Neural cell (in vitro differentiated cells): ENCODE measurements around the gene DNAJC6.

Source experiments
- CTCF ChIP-seq: fragments of 450-650 bp; IDR thresholded peaks from 2 replicates; pipeline ENCODE4 v1.5.1; 2014; ENCODE audit warnings: antibody characterized with exemption, mild to moderate bottlenecking, moderate library complexity; ENCODE audit not compliant: poor library complexity, severe bottlenecking
- EP300 ChIP-seq: fragments of 450-650 bp; conservative IDR thresholded peaks from 2 replicates; pipeline ENCODE4 v1.6.1; 2014; ENCODE audit warnings: antibody characterized with exemption, mild to moderate bottlenecking, moderate library complexity; ENCODE audit not compliant: poor library complexity, severe bottlenecking
- EZH2 ChIP-seq: fragments of 200-600, 300-800 bp; shearing (Covaris generic), sonication (generic); IDR thresholded peaks from 2 replicates; pipeline ENCODE4 v1.6.1; 2014; ENCODE audit warnings: antibody characterized with exemption, low read length, borderline replicate concordance, mild to moderate bottlenecking; ENCODE audit not compliant: insufficient read depth, poor library complexity, severe bottlenecking
- MXI1 ChIP-seq: fragments of 450-650 bp; conservative IDR thresholded peaks from 2 replicates; pipeline ENCODE4 v1.6.1; 2014; ENCODE audit warnings: antibody characterized with exemption, mild to moderate bottlenecking; ENCODE audit not compliant: poor library complexity, severe bottlenecking
- POLR2AphosphoS5 ChIP-seq: IDR thresholded peaks from 2 replicates; pipeline ENCODE4 v1.6.1; 2012
- RAD21 ChIP-seq: fragments of 450-650 bp; conservative IDR thresholded peaks from 2 replicates; pipeline ENCODE4 v1.6.1; 2014; ENCODE audit warnings: antibody characterized with exemption, mild to moderate bottlenecking, moderate library complexity
- SMC3 ChIP-seq: fragments of 450-650 bp; conservative IDR thresholded peaks from 2 replicates; pipeline ENCODE4 v1.6.1; 2014; ENCODE audit warnings: antibody characterized with exemption, mild to moderate bottlenecking, moderate library complexity; ENCODE audit not compliant: poor library complexity
- TAF1 ChIP-seq: IDR thresholded peaks from 2 replicates; pipeline ENCODE4 v1.6.1; 2012; ENCODE audit warnings: low read depth

- TF ChIP-seq CTCF (no peak), TAF1 (no peak), MXI1 (no peak), EZH2 (no peak), RAD21 (no peak), POLR2AphosphoS5 (no peak), SMC3 (no peak), EP300 (no peak)
Observed at GRCh38 chr1:65363484-65363883, 54.1 kb downstream of the DNAJC6 start.
